Body of pancreas (tissue), 4 donors: Measurements from ENCODE around the gene PCSK5. TPM values are rescaled to one million over a fixed set of nuclear protein-coding genes. Genes with fewer than 3 reads are reported as not detected.

ENCODE experiments used
- ATAC-seq: fragments of 150-250 bp; one replicate; pipeline ENCODE4 v1.9.1; 2016
- DNase-seq, 4 donors: peaks; one replicate each; pipeline ENCODE4 v3.0.0-alpha.2; 2019
- H3K27ac ChIP-seq, 4 donors: fragments of 200-600 bp; sonication (generic); 1 replicate in 3 of 4; 2 replicates in 1 of 4; pipeline versions ENCODE4 v1.5.1 to v1.6.1; 2016 to 2019; ENCODE audit warnings: mild to moderate bottlenecking in 1 of 4, mixed read lengths in 1 of 4, moderate library complexity in 1 of 4
- H3K27me3 ChIP-seq, 2 donors: fragments of 200-600 bp; sonication (generic); one replicate each; pipeline ENCODE4 v1.6.0; 2016; ENCODE audit warnings: mild to moderate bottlenecking in 1 of 2
- H3K36me3 ChIP-seq, 2 donors: fragments of 200-600 bp; sonication (generic); replicated peaks in 1 of 2; 2 replicates each; pipeline ENCODE4 v1.5.1; 2016; ENCODE audit warnings: low read depth in 2 of 2; ENCODE audit not compliant: insufficient read depth in 1 of 2
- H3K4me1 ChIP-seq: fragments of 200-600 bp; sonication (generic); one replicate; pipeline ENCODE4 v1.6.0; 2016
- H3K4me3 ChIP-seq, 2 donors: fragments of 200-600 bp; sonication (generic); 1 replicate in 1 of 2; 2 replicates in 1 of 2; pipeline ENCODE4 v1.5.1; 2016 to 2019
- H3K9me3 ChIP-seq, 3 donors: fragments of 200-600 bp; sonication (generic); 1 replicate in 2 of 3; 2 replicates in 1 of 3; pipeline ENCODE4 v1.5.1; 2016
- POLR2A ChIP-seq, 3 donors: fragments of 450-650 bp; IDR thresholded peaks; one replicate each; pipeline ENCODE4 v1.6.1; 2016; ENCODE audit warnings: antibody characterized with exemption in 3 of 3, mild to moderate bottlenecking in 2 of 3
- WGBS, 2 donors: methylation state at CpG; one replicate each; pipeline ENCODE4 v1.1.5; 2017; 5-methylcytosine and 5-hydroxymethylcytosine counted together
- intact Hi-C: fragments of 100-400 bp; cut with DNase I; formaldehyde crosslinking; loops from one replicate; pipeline ENCODE4 v1.15.1; 2023
- total RNA-seq, 2 donors: library from RNA; depleted of rRNA; stranded (reverse); fragments of >200 nt; gene quantifications; one replicate each; pipeline ENCODE4 v1.1.0, GENCODE V29; 2016
- TF ChIP-seq, protein P1 (sequence below), 7 experiments: fragments of 450-650 bp in 4 of 7; fragments of 200-600 bp in 3 of 7; sonication (generic) in 3 of 7; IDR thresholded peaks; one replicate each; pipeline ENCODE4 v1.5.1; 2016 to 2019; ENCODE audit warnings: antibody characterized with exemption in 7 of 7

Gene PCSK5
- total RNA-seq, 2 donors from 2014 or later = 11.2 to 12.2 TPM

DNA sequence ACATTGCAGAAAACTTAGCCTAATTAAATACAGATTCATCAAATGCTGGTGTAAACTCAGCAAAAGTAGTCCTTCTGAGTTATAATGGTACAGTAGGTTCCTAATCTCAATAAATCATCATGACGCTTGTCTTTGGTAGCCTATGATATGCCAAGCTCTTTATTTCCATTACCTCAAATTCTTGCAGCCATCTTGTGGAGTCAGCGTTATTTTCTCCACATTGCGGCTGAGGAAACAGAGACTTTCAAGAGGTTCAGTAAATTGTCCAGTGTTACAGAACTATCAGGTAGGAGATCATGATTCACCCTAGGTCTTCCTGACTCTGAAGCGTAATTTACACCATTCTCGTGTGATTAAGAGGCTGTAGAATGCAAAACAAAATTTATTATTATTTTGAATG, 237.2 kb downstream of the PCSK5 start:
- Histone ChIP-seq H3K9me3 (no peaks in the 10 kb centered on the region), H3K27me3 (no peaks in the 10 kb centered on the region), H3K4me3 (no peak overlapping the region), H3K36me3 (no peaks in the 10 kb centered on the region), H3K4me1 (no peaks in the 10 kb centered on the region), H3K27ac (no peak overlapping the region)
- WGBS, 2 donors = 93 to 95% methylated on average over 5 of the region's 5 CpGs
- no peak for ATAC-seq
- TF ChIP-seq, protein P1, sequence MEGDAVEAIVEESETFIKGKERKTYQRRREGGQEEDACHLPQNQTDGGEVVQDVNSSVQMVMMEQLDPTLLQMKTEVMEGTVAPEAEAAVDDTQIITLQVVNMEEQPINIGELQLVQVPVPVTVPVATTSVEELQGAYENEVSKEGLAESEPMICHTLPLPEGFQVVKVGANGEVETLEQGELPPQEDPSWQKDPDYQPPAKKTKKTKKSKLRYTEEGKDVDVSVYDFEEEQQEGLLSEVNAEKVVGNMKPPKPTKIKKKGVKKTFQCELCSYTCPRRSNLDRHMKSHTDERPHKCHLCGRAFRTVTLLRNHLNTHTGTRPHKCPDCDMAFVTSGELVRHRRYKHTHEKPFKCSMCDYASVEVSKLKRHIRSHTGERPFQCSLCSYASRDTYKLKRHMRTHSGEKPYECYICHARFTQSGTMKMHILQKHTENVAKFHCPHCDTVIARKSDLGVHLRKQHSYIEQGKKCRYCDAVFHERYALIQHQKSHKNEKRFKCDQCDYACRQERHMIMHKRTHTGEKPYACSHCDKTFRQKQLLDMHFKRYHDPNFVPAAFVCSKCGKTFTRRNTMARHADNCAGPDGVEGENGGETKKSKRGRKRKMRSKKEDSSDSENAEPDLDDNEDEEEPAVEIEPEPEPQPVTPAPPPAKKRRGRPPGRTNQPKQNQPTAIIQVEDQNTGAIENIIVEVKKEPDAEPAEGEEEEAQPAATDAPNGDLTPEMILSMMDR (IDR thresholded peaks at IDR 0.05) = no peak
- no peak for TF ChIP-seq POLR2A (IDR thresholded peaks at IDR 0.05)
- DNase-seq = no peak
- intact Hi-C loops = no loop called here

DNA sequence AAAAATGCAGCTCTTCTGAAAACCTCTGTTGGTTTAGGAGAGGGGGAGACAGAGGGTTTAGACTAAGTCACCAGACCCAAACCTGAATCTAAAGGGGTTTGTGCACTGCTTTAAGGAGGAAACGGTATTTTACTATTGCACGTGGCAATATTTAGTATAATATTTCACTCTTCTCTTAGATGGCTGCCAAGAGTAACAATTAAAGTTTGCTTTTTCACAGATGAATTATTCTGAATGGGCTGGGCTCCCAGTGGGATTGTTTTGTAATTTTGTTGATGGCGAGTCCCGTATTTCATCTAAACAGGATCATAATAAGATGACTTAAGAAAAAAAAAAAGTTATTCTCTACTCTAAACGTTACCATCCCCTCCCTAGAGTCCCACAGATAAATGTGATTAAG, 245.4 kb downstream of the PCSK5 start:
- no peak for ATAC-seq
- peaks cover 4% of the 10 kb centered on the region for H3K4me1 ChIP-seq
- WGBS, 2 donors = 54 to 63% methylated on average over 5 of the region's 5 CpGs
- H3K27me3 ChIP-seq = no peaks in the 10 kb centered on the region
- DNase-seq = no peak
- H3K9me3 ChIP-seq = no peaks in the 10 kb centered on the region
- H3K27ac ChIP-seq = no peak overlapping the region
- no peak for TF ChIP-seq POLR2A (IDR thresholded peaks at IDR 0.05)
- TF ChIP-seq, protein P1 (IDR thresholded peaks at IDR 0.05) = no peak
- H3K4me3 ChIP-seq = no peak overlapping the region
- intact Hi-C loops = no loop called here
- H3K36me3 ChIP-seq = no peaks in the 10 kb centered on the region

DNA sequence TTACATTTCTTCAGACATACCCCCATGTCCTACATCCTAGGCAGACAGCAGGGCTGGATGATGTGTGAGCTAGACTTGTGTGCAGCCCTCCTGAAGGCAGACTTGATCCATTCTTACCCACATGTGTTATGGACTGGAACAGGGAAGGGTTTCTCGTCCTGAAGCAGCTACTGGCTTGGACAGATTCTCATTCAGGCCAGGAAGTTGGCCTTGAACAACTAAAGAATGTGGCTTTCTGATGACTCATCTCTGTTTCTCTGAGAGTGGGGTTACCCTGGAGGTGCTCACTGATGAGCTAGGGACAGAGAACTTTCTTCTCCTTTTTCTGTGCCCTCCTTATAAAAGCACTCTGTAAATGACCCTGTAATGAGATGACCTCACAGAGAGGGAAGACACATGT, 246.5 kb downstream of the PCSK5 start:
- no peaks in the 10 kb centered on the region for H3K9me3 ChIP-seq
- peaks cover 4% of the 10 kb centered on the region for H3K4me1 ChIP-seq
- no peaks in the 10 kb centered on the region for H3K27me3 ChIP-seq
- no peak overlapping the region for H3K27ac ChIP-seq
- TF ChIP-seq POLR2A (IDR thresholded peaks at IDR 0.05) = no peak
- TF ChIP-seq, protein P1 (IDR thresholded peaks at IDR 0.05) = no peak
- H3K36me3 ChIP-seq = no peaks in the 10 kb centered on the region
- 42 to 64% methylated on average over 1 of the region's 1 CpG for WGBS, 2 donors
- intact Hi-C loops = no loop called here
- no peak for DNase-seq
- ATAC-seq = no peak
- H3K4me3 ChIP-seq = no peak overlapping the region

- intact Hi-C loops = no loop called here
- no peaks in the 10 kb centered on the region for H3K36me3 ChIP-seq
- ATAC-seq = no peak
- H3K27me3 ChIP-seq = no peaks in the 10 kb centered on the region
- TF ChIP-seq POLR2A (IDR thresholded peaks at IDR 0.05) = no peak
- TF ChIP-seq, protein P1 (IDR thresholded peaks at IDR 0.05) = no peak
- H3K4me1 ChIP-seq = peaks cover 4% of the 10 kb centered on the region
- no peak overlapping the region for H3K4me3 ChIP-seq
- DNase-seq = no peak
- no peak overlapping the region for H3K27ac ChIP-seq
- 78 to 81% methylated on average over 5 of the region's 5 CpGs for WGBS, 2 donors
- H3K9me3 ChIP-seq = no peaks in the 10 kb centered on the region
These were observed 247.5 kb downstream of the PCSK5 start for GRCh38 chr9:76137931-76138330.

GRCh38 chr9:76138360-76138759, 247.9 kb downstream of the PCSK5 start:
- no peaks in the 10 kb centered on the region for H3K36me3 ChIP-seq
- 71 to 79% methylated on average over 4 of the region's 4 CpGs for WGBS, 2 donors
- TF ChIP-seq POLR2A (IDR thresholded peaks at IDR 0.05) = no peak
- TF ChIP-seq, protein P1 (IDR thresholded peaks at IDR 0.05) = no peak
- no peak for DNase-seq
- no peak overlapping the region for H3K4me3 ChIP-seq
- peaks cover 4% of the 10 kb centered on the region for H3K4me1 ChIP-seq
- ATAC-seq = no peak
- intact Hi-C loops = no loop called here
- H3K9me3 ChIP-seq = no peaks in the 10 kb centered on the region
- H3K27me3 ChIP-seq = no peaks in the 10 kb centered on the region
- no peak overlapping the region for H3K27ac ChIP-seq
